Measurements from ENCODE around the gene KCNQ4. TPM values are rescaled to one million over a fixed set of nuclear protein-coding genes. Genes with fewer than 3 reads are reported as not detected.
A peak's percentile ranks its signal among the peaks of the same experiment; 100 is the strongest.

Gene KCNQ4
- total RNA-seq, 1 donor from 2014 or later = 9.0 TPM

- no peak for DNase-seq
Observed at GRCh38 chr1:40795811-40796586, 12.4 kb downstream of the KCNQ4 start.

DNA sequence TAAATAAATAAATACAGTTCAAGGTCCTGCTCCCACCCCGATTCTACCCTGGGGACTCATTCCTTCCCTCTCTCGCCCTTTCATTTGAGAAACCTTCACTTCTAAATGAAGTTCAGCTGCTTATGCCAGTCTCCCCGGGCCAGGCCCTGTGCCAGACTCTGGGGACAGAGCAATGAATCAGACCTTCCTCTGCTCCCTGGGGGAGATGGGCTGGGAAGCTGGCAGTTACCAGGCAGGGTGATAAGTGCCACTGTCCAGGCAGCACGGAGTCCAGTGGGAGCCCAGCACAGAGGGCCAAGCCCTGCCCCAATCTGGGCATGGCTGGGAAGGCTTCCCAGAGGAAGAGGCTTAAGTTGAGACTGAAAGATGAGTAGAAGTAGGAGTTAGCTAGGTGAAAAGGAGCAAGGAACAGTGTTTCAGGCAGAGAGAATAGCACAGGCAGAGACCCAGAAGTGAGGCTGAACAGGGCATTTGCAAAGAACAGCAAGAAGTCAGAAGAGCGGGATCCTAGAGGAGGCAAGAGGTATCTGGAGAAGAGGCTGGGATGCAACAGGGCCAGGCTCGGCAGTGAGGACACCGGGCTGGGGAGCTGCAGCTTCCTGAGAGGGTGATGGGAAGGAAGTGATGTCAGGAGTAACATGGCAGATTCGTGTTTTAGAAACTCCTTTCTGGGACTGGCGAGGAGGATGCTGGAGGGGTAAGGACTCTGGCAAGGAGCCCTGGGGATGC, 13.5 kb downstream of the KCNQ4 start:
- peak; percentile 72 for DNase-seq

- DNase-seq = no peak
Observed at GRCh38 chr1:40797668-40798010, 14.1 kb downstream of the KCNQ4 start.

DNA sequence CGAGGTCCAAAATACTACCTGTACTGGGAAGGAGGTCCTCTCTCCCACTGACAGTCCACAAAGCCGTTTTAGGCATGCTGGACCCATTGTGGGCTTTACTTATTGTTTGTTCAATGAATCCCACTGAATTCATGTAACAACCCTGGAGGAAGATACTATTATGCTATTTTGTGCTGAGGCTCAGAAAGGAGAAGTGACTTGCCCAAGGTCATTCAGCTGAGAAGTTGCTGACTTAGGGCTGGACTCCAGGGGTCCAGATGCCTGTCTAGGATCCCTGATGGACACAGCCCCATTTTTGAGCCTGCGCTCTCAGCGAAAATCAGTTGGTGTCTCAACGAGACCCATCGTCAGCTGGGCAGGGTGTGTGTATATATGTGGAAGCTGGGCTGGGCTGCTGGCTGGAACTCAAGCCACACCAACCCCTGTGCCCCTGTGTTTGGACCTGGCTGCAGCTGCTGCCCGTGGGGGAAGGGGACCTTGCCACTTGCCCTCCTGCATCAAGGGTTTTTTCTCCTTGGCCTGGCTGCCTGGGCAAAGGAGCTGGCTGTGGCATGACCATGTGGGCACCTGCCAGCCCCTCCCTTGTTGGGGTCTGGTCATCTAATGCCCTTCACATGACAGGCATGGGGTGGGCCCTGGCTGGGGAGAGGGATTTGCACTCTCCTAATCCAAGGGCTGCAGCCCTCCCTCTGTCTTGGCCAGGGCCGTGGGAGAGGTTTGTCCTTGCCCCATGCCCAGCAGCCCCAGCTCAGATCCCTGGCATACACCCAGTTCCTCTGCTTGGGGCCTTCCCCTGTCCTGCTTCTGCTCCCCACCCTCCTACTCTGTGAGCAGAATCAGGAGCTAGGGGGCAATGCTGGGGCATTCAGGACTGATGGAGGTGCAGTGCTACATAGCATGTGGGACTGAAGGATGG, 15.0 kb downstream of the KCNQ4 start:
- peak; percentile 81 for DNase-seq

DNA sequence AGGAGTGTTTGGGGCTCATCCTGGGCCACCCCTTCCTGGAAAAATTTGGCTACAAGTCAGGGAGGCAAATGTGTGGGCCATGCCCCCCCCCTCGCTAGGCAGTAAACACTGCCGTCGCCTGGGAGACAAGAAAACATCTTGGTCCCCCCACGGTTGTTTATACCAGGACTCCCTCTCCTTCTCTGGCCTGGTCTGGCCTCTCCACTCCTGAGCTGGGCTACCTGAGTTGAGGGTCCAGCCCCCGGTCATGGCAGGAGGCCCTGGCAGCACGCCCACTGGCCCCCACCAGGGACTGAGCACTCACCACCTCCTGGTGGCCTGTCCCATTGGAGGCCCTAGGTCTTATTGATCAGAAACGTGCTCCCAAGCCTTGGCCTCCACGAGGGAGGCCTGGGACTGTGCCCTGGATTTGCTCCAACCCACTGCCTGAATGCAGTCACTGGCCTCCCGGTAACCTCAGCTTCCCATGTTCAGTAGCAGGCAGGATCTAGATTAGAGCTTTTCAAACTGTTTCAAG, 15.8 kb downstream of the KCNQ4 start:
- peak; percentile 59 for DNase-seq

DNA sequence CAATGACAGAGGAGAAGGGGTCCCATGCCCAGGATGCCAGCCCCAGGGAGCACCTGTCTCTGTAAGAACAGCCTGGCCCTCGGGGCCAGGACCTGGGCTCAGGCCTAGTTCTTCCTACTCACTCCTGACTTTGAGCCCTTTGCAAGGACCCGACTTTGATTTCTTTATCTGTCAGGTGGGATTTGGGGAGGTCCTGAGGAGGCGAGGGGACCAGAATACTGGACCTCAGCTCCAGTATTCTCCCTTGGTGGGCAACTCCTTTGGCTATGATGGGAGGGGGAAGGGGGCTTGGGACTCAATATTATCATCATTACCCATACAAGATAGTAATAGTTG, 18.1 kb downstream of the KCNQ4 start:
- no peak for DNase-seq

GRCh38 chr1:40802078-40802741, 18.6 kb downstream of the KCNQ4 start:
- peak; percentile 89 for DNase-seq

DNA sequence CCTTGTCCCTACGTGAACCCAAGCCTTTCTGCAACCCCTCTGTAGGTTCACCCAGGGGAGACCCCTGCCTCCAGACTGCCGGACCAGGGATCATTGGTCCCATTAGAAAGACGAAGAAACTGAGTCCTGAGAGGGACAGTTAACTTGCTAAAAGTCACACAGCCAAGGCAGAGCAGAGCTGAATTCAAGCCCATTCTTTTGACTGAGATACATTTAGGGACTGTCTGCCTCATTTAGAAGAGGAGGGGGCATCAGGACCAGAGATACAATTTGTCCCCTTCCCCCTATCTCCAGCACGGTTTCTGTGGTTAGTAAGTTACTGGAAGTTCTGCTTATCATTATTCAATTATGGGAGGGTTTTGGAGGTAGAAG, 19.1 kb downstream of the KCNQ4 start:
- no peak for DNase-seq

GRCh38 chr1:40803447-40803846, 19.9 kb downstream of the KCNQ4 start:
- no peak for DNase-seq

DNA sequence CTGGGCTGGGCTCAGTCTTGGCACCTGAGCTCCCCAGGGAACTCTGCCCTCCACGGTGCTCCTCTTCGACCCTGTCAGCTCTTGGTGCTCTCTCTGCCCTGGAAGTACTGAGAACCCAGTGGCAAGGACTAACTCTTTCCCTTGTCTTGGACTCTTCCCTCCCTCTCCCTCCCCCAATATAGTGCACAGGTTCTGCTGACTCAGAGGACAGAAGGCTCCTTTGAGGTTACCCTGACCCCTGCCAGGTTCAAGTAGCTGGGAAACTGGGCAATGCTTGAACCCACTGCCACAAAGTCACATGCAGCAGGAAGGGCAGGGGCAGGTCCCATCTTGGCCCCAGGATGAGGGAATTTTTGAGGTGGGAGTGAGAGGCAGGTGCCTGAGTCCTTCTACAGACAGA, 20.3 kb downstream of the KCNQ4 start:
- DNase-seq = no peak

DNA sequence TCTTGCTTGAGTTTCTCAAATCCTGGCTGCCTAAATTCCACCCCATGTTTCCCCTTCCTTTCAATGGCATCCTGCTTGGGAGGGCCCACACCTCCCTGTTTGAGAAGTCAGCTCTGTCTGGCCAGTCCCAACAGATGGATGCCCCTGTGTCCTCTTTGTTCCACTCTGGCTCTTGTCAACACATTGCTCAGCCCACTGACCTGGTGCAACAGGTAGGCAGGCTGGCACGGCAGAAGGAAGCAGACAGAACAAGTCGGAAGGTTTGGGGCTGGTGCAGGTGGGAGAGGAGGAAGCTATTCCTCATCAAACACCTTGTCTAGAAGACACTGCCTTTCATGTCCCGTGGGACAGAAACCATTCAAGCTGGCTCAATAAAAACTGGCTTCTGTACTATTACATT, 22.7 kb downstream of the KCNQ4 start:
- DNase-seq = no peak

- peak; percentile 80 for DNase-seq
Observed at GRCh38 chr1:40806731-40807695, 23.4 kb downstream of the KCNQ4 start.

- no peak for DNase-seq
Observed at GRCh38 chr1:40808002-40808401, 24.4 kb downstream of the KCNQ4 start.

DNA sequence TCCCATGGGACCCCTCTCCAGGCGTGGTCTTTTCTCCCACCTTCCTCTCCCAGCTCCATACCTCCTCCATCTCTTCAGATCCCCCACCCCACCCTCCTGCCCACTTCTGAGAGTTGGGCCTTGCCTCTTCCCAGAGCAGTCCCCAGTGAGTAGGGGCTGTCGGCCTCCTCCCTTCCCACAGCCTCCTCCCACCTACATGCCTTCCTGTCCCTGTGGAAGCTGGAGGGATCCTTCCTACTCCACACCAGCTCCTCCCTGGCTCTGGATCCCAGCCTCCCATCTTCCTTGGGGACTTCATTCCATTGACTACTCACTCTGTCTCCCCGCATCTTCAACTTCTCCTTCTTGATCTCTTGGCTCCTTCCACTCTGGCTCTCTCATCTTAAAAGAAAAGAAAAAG, 24.9 kb downstream of the KCNQ4 start:
- DNase-seq = no peak

DNA sequence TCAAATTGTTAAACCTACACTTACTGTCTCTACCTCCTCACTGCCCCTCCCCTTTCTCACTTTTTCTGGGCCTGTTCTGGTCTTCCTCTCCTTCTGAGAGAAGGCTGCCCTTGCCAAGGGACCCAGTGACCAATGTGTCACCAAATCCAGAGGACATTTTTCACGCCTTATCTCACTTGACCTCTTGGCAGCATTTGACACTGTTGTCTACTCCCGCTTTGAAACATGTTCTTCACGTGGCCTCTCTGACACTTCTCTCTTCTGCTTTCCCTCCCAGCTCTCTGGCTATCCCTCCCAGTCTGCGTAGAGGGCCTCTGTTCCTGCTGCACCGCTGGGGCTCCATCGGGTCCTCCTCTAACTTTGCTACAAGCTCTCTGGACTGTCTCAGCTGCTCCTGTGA, 25.3 kb downstream of the KCNQ4 start:
- no peak for DNase-seq

- DNase-seq = no peak
Observed at GRCh38 chr1:40810927-40811326, 27.3 kb downstream of the KCNQ4 start.

GRCh38 chr1:40815420-40815819, 31.8 kb downstream of the KCNQ4 start:
- no peak for DNase-seq

DNA sequence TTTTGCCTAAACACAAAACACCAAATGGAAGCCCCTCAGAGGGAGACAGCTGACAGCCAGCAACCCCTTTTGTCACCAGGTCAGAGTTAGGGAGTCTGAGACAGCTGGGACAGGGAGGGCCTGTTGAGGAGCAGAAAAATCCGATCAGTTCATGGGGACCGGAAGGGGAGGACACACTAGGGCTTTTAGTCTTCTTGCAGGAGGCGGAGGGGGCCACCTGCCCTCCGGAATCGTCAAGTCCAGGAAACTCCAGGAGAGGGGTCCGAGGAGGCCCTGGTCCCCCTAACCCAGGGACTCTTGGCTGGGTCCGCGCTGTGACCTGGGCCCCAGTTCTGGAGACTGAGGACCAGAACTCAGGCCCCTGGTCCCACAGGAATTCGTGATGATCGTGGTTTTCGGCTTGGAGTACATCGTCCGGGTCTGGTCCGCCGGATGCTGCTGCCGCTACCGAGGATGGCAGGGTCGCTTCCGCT, 34.2 kb downstream of the KCNQ4 start:
- no peak for DNase-seq

DNA sequence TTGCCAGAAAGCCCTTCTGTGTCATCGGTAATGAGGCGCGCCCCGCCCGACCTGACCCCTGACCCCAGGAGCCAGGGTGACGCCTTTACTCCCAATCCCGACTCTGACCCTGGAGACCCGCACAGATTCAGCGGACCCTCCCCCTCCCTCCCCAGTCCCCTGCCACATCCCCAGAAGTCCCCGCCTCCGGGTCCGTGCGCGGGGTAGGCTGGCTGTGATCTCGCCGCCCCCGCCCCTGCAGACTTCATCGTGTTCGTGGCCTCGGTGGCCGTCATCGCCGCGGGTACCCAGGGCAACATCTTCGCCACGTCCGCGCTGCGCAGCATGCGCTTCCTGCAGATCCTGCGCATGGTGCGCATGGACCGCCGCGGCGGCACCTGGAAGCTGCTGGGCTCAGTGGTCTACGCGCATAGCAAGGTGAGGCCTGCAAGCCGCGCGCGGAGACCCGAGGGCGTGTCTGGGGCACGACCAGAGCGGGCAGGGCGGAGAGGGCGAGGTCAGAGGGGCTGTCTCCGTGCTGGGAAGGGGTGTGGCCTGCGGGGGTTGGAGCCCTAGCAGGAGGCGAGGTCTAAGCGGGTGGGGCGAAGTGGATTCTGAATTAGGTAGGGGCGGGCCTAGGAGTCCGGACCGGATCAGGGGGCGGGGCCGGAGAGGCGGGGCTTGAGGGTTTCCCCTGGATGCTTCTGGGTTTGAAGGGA, 34.8 kb downstream of the KCNQ4 start:
- peak; percentile 68 for DNase-seq

GRCh38 chr1:40819101-40819500, 35.5 kb downstream of the KCNQ4 start:
- DNase-seq = no peak
